ENCODE measurements around the gene CFAP44.
"Not testable (repeated sequence)": the region's sequence is repeated elsewhere in the genome, so short reads cannot be mapped to it uniquely, and the experiment has no call there.

The CFAP44 gene, protein sequence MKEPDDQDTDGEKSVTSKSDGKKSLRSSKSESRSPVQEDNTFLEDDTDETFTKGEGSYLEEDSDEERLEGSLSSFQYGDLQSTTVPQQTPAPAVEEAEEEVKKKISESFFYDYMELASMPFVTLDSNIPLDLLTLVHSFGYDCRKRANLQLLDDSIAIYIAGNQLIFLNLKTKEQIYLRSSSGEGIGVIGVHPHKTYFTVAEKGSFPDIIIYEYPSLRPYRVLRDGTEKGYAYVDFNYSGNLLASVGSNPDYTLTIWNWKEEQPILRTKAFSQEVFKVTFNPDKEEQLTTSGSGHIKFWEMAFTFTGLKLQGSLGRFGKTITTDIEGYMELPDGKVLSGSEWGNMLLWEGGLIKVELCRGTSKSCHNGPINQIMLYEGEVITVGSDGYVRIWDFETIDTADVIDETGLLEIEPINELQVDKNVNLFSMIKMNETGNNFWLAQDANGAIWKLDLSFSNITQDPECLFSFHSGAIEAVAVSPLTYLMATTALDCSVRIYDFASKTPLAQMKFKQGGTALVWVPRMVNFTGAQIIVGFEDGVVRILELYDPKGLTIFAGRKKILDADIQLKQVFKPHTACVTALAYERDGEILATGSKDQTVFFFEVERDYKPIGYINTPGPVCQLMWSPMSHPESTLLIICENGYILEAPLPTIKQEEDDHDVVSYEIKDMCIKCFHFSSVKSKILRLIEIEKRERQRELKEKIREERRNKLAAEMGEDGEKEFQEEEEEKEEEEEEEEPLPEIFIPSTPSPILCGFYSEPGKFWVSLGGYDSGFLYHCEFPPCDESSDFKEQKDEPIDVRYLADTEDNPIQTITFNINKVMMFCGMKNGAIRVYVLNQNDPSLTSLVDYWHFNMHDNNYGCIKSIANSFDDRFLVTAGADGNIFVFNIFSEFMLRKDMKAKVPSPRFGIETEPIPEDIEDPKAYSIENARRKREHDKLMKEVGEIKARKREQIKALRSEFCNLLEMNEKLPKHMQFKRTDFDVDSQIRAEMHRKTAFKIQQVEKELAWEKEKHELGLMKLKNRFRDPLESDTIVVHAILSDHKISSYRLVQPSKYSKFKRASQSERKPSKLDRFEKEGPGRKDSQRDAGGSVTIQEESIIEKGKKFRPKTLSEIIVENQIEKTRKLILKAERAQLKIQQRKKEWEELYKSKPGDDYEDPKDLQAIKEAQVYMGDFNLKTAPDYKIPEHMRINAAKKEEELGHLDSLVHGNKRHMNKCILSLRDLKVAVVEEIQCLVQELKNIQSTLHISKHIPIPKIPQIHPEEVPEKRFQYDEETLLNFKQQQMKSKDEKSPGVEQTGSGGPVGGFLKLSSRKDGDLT (N-terminal part only)

DNA sequence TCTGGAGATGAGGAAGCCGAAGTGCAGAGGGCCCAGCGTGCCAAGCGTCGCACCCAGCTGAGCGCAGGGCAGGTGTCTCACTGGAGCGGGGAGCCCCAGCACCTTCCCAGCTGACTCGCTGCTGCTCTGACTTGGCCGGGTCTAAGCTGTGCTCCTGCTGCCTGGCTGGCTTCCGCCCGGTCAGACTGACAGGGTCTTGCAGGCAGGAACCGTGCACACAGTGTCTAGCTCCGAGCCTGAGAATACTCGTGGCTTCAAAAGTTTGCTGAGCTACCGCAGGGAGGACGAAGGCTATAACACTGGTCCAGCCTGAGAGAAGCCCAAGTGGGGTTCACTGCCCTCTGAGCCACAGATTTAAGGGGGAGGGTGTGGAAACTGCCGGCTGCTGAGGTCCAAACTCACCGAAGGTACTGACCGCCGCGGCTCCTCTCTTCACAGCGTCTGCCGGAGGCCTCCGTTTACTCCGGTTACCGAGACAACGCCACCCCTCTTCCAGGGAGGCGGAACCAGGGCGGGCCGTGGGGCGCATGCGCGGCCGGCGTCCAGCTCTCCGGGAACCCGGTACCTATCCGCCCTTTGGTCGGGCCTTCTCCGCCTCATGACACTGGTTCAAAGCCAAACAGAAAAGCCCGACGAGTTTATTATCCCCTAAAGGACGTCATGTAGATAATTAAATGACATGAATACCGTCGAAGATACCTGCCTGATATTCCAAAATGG is at the start of gene CFAP44:
CFAP44 (minus strand) TSS at position 443 of the 720 bp plus-strand sequence. CDS start 7,829 bp downstream, outside the sequence.
- DNase-seq (ENCODE audit: low read depth): peak; percentile 43

DNA sequence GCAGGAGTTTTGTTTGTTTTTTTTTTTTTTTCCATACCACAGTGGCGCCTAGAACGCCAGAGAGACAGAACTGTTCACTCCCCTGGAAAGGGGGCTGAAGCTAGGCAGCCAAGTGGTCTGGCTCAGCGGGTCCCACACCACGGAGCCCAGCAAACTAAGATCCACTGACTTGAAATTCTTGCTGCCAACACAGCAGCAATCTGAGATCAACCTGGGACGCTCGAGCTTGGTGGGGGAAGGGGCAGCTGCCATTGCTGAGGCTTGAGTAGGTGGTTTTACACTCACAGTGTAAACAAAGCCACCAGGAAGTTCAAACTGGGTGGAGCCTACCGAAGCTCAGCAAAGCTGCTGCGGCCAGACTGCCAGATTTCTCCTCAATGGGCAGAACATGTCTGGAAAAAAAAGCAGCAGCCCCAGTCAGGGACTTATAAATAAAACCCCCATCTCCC is 43.9 kb upstream of the CFAP44 start:
- no peak for DNase-seq (ENCODE audit: low read depth)

DNA sequence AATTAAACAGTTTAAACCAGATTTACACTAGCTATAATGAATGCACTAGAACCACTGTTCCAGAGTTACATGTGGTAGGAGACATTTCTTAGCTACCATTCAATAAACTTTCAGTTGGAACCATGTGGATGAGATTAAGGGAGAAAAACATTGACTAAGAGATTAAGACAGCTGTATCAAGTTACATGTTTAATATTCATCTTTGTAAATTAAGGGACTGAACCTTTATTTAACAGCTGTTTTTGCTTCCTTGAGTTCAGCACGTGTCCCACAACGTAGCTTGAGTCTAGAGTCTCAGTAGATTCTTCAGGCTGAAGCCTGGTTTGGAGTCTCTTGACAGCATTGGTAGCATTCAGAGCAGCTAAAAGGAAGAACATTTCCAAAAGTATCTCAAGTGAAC is 27.2 kb upstream of the CFAP44 start:
- no peak for DNase-seq (ENCODE audit: low read depth)

- DNase-seq (ENCODE audit: low read depth): no peak
These were observed 20.2 kb upstream of the CFAP44 start for GRCh38 chr3:113461488-113461887.

DNA sequence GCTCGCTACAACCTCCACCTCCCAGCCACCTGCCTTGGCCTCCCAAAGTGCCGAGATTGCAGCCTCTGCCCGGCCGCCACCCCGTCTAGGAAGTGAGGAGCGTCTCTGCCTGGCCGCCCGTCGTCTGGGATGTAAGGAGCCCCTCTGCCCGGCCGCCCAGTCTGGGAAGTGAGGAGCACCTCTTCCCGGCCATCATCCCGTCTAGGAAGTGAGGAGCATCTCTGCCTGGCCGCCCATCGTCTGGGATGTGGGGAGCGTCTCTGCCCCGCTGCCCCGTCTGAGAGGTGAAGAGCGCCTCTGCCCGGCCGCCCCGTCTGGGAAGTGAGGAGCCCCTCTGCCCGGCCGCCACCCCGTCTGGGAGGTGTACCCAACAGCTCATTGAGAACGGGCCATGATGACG is 17.3 kb upstream of the CFAP44 start:
- DNase-seq (ENCODE audit: low read depth): not testable (repeated sequence)

DNA sequence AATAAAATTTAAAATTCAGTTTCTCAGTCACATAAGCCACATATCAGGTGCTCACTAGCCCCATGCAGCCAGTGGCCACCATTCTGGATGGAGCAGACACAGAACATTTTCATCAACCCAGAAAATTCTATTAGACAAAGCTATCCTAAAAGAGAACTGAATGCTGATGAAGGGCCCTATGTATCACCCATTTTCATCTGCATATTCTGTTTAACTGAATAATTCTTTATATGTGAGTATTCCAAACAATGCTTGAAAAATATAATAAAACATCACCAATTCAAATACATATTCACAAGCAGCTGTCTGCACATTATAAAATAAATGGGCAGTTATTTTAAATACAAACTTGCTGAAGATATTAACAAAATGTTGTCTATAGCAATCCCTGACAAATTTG is 14.2 kb upstream of the CFAP44 start:
- DNase-seq (ENCODE audit: low read depth): no peak

- DNase-seq (ENCODE audit: low read depth): no peak
These were observed 13.3 kb upstream of the CFAP44 start for GRCh38 chr3:113454630-113455029.

GRCh38 chr3:113454057-113454456 is 12.8 kb upstream of the CFAP44 start:
- no peak for DNase-seq (ENCODE audit: low read depth)

- DNase-seq (ENCODE audit: low read depth): no peak
These were observed 9.6 kb upstream of the CFAP44 start for GRCh38 chr3:113450911-113451310.

- no peak for DNase-seq (ENCODE audit: low read depth)
These were observed 1.7 kb downstream of the CFAP44 start for GRCh38 chr3:113439606-113440005.

GRCh38 chr3:113438224-113438623 is 3.1 kb downstream of the CFAP44 start:
- no peak for DNase-seq (ENCODE audit: low read depth)

GRCh38 chr3:113437411-113437810 is 3.9 kb downstream of the CFAP44 start:
- no peak for DNase-seq (ENCODE audit: low read depth)

GRCh38 chr3:113436809-113437208 is 4.5 kb downstream of the CFAP44 start:
- DNase-seq (ENCODE audit: low read depth): no peak

DNA sequence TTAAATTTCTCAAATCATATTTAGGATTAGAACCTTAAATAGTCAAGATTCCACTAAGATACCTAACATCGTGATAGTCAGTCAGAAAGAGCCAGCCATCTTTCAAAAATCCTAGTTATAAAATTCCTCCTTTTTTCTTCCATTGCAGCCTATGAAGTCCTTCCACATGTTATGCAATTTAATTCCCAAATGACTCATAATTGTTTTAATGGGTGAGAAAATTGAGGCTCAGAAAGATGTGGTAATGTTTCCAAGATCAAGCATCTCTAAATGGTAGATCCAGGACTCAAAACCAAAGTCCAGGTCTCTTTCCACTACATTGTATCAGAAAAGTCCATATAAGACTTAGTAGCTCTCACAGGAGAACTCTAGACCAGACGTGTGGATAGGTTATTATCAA is 9.5 kb downstream of the CFAP44 start:
- no peak for DNase-seq (ENCODE audit: low read depth)

DNA sequence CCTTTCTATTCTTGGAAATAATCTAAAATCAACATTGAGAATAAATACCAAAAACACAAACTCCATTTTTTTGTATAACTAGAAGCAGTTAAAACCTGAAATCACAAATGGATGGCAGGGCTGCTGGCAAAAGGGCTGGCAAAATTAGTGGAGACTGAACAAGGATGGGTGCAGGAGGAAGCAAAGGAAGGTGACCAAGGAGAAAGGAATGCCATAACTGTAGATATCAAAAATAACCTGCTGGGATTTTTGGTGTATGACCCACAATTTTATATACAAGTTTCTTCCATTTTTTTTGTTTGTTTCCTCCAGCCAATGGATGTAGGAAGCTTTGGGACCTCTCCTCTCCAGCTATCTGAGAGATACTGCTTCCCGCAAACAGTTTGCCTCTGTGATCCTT is 12.7 kb downstream of the CFAP44 start:
- DNase-seq (ENCODE audit: low read depth): no peak

- no peak for DNase-seq (ENCODE audit: low read depth)
These were observed 17.6 kb downstream of the CFAP44 start for GRCh38 chr3:113423699-113424098.

DNA sequence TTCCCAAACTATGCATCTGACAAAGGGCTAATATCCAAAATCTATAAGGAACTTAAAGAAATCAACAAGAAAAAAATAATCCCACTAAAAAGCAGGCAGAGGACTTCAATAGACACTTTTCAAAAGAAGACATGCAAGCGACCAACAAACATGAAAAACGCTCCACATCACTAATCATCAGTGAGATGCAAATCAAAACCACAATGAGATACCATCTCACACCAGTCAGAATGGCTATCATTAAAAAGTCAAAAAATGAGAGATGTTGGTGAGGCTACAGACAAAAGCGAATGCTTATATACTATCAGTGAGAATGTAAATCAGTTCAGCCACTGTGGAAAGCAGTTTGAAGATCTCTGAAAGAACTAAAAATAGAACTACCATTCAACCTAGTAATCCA is 20.2 kb downstream of the CFAP44 start:
- no peak for DNase-seq (ENCODE audit: low read depth)

GRCh38 chr3:113409676-113410075 is 31.6 kb downstream of the CFAP44 start:
- DNase-seq (ENCODE audit: low read depth): no peak

DNA sequence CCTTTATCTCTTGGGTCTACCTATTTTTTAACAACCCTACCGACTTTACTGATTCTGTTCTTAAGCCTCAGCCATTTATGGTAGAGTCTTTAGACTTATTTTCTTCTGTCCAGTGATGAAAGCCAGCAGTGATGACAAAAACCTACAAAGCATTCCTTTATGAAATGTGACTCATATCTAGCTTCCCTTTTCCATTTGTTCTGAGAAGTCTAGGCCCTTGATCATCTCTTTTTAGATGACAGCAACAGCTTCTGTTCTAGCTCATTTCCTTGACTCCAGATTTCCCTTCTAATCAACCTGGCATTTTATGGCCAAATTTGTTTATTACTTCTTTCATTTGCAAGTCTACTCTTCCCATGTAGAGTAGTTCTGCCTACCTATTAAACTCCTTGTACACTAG is 36.1 kb downstream of the CFAP44 start:
- DNase-seq (ENCODE audit: low read depth): no peak

GRCh38 chr3:113404637-113405036 is 36.7 kb downstream of the CFAP44 start:
- no peak for DNase-seq (ENCODE audit: low read depth)
